HL-60/S4 treated with retinoic acid at 250 ng/mL for 4 days and 3 days (cell line): ENCODE data around the gene ARMC9.
"Not testable (repeated sequence)": the region's sequence is repeated elsewhere in the genome, so short reads cannot be mapped to it uniquely, and the experiment has no call there.

ENCODE experiments used
- in situ Hi-C: fragments of 300-500 bp; cut with MboI; formaldehyde crosslinking; loops from 2 replicates; pipeline ENCODE4 v1.7.0; 2022; ENCODE audit warnings: low sequenced_read_pairs

Gene ARMC9

GRCh38 chr2:231334179-231334930 is 135.9 kb downstream of the ARMC9 start:
- in situ Hi-C loops, result no loop called here

DNA sequence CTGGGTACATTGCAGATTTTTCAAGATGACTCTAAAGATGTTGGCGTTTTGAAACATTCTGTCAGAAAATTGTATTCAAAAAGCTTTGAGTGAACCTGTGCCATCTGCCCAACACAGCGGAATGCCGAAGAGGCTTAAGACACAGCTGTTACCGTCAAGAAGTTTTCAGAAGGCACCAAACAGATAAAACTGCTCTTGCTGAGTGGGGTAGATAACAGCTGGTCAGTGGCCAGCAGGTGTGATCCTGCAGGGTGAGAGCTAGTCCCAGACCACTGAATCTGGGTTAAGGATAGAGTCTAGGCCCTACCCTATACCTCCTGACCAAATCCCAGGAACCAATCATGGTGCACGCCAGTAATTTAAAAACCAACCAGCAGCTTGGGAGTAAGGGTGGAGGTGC is 136.6 kb downstream of the ARMC9 start:
- in situ Hi-C loops, result no loop called here

GRCh38 chr2:231335591-231335990 is 137.2 kb downstream of the ARMC9 start:
- in situ Hi-C loops, result no loop called here

- in situ Hi-C loops, result no loop called here
These were observed 137.8 kb downstream of the ARMC9 start for GRCh38 chr2:231336236-231336635.

GRCh38 chr2:231336700-231337099 is 138.3 kb downstream of the ARMC9 start:
- in situ Hi-C loops, result no loop called here

DNA sequence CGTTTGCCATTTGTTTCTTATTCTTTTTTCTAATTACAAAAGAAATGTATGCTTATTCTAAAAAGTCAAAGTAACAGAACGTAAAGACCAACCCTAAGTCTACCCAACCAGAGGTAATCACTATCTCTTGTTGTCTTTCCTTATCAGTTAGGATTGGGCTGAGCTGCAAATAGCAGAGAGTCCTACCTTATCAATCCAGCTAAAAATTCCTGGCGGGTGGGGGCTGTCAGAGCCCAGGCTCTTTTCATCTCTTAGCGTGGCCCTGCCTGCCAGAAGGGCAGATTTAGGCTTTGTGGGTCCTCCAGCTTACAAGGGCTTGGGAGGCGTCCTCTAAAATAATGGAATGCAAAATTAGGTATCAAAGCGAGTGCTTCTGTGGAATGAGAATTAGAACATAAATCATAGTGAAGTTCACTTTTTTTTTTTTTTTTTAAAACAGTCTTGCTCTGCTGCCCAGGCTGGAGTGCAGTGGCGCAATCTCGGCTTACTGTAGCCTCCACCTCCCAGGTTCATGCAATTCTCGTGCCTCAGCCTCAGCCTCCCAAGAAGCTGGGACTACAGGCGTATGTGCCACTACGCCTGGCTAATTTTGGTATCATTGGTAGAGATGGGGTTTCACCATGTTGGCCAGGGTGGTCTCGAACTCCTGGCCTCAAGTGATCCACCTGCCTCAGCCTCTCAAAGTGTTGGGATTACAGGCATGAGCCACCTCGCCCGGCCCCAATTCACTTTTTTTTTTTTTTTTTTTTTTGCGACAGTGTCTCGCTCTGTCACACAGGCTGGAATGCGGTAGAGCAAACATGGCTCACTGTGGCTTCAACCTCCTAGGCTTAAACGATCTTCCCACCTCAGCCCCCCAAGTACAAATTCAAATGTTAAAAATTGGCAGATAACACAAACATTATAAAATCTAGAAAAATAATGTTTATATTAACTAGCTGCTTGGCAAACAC is 139.7 kb downstream of the ARMC9 start:
- in situ Hi-C loops, result no loop called here

DNA sequence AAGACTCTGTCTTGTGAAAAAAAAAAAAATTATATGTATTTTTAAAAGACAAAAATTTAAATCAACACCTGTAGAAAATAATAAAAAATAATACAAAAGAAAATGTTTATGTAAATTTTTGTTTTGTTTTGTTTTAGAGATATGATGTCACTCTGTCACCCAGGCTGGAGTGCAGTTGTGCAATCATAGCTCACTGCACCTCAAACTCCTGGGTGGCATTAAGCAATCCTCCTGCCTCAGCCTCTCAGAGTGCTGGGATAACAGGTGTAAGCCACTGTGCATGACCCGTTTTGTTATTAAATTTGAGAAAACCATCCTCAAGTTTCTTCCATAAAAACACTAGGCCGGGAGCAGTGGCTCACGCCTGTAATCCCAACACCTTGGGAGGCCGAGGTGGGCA is 140.9 kb downstream of the ARMC9 start:
- in situ Hi-C loops, result no loop called here

- in situ Hi-C loops, result no loop called here
These were observed 142.7 kb downstream of the ARMC9 start for GRCh38 chr2:231341100-231341499.

DNA sequence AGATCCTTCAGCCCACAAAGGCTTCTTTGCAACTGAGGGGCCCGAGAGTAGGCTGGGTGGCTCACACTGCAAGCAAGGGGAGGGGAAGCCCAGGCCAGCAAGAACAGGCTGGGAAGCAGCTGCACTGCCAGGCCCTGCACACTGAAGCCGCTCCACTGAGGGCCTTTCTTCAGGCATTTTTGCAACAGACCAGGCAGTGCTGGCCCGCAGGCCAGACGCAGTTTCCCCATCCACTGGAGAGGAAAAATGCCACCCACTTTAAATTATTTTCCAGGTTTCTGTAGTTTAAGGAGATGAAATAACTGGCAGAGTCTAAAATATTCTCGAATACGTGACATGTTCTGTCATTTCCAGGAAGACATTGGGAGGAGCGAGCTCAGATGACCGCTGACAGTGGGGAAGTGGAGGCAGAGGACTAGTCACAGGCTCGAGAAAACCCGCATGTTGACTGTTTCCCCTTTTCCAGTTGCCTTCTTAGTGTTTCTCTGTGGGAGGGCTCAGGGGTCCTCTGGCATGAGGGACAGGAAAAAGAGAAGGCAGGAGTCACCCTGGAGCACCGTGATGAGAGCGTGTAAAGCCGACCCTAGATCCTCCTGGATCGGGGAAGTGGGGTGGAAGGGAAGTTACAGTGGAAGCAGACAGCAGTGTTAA is 143.8 kb downstream of the ARMC9 start:
- in situ Hi-C loops, result no loop called here

DNA sequence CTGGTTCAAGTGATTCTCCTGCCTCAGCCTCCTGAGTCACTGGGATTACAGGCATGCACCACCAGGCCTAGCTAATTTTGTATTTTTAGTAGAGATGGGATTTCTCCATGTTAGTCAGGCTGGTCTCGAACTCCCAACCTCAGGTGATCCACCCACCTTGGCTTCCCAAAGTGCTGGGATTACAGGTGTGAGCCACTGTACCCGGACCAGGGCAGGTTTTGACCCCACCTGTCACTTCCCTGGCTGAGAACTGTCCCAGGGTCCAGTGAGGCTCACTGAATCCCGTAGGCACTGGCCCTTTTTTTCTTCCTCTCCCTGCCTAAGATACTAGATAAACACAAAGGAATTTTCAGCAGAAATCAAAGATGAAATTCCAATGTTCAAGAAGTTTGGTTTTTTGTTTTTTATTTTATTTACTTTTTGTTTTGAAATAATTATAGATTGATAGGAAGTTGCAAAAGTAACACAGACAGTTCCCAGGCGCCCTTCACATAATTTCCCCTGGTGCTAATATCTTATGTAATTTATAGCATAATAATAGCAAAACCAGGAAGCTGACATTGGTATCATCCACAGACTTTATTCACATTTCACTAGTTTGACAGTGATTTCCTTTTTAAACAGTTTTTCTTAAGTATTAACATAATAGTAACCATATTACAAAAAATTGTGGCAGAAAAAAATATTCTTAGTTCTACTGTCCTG is 144.7 kb downstream of the ARMC9 start:
- in situ Hi-C loops, result no loop called here

DNA sequence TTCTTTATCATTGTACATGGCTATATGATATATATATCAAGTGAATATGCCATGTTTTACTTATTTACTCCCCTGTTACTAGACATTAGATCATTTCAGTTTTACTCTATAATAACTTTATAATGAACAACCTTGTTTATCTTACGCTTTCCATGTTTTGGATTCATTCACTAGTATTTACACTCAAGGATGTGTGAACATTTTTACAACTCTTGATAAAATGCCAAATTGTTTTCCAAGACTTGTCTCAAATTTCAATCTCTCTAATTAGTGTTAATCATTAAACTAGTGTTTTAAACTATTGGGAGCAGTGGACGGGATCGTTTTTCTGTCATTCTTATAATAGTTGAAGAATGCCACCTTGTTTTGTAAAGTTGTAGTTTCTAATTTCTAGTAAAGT is 145.6 kb downstream of the ARMC9 start:
- in situ Hi-C loops, result no loop called here

GRCh38 chr2:231344851-231345250 is 146.4 kb downstream of the ARMC9 start:
- in situ Hi-C loops, result no loop called here

DNA sequence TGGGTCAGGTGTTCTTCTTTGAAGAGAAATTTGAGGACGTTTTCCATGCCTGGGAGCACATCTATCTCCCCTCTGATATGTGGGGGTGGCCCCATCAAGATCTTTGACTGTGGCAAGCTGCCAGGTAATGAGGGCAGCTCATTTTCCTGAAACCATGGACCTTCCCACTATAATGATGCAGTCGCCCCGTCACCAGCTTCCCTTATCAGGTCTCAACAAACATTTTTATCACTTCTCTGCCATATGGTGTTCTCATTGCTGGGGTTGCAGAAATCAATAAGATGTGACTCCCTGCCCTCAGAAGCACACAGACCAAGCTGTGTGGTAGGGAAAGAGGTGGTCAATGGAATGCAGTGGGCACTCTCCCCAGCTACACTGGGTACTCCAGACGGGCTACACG is 148.7 kb downstream of the ARMC9 start:
- in situ Hi-C loops, result no loop called here

GRCh38 chr2:231347638-231348037 is 149.2 kb downstream of the ARMC9 start:
- in situ Hi-C loops, result no loop called here

DNA sequence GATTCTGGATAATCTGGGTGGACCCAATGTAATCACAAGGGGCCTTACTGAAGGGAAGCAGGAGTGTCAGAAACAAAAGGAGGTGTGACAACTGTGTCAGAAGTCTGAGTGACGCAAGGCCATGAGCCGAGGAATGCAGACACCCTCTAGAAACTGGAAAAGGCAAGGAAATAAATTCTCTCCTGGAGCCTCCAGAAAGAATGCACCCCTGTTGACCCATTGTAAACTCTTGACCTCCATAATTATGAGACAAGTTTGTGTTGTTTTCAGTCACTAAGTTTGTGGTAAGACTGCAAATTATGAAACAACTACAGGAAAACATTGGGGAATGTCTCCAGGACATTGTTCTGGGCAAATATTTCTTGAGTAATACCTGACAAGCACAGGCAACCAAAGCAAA is 149.7 kb downstream of the ARMC9 start:
- in situ Hi-C loops, result no loop called here

GRCh38 chr2:231348704-231349373 is 150.4 kb downstream of the ARMC9 start:
- in situ Hi-C loops, result no loop called here

DNA sequence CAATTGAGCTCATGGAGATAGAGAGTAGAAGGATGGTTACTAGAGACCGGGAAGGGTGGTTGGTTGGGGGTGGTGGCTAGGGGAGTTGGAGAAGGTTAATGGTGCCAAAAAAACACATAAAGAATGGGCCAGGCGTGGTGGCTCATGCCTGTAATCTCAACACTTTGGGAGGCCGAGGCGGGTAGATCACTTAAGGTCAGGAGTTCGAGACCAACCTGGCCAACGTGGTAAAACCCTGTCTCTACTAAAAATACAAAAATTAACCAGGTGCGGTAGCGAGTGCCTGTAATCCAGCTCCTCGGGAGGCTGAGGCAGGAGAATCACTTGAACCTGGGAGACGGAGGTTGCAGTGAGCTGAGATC is 150.9 kb downstream of the ARMC9 start:
- in situ Hi-C loops, result not testable (repeated sequence)

DNA sequence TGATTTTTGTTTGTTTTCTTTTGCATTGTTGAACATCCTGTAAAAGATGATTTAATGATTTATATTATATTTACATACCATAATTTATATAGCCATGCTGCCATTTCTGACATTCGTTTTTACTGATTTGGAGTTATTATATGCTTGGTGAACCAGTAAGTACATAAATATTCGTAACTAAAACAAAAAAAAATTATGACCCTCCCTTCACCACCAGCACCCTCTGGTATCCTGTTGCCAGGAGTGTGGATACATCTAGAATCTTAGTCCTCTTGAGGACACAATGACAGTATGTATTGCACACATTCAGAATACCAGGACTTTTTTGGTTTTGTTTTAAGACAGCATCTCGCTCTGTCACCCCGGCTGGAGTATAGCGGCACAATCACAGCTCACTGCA is 153.2 kb downstream of the ARMC9 start:
- in situ Hi-C loops, result no loop called here

DNA sequence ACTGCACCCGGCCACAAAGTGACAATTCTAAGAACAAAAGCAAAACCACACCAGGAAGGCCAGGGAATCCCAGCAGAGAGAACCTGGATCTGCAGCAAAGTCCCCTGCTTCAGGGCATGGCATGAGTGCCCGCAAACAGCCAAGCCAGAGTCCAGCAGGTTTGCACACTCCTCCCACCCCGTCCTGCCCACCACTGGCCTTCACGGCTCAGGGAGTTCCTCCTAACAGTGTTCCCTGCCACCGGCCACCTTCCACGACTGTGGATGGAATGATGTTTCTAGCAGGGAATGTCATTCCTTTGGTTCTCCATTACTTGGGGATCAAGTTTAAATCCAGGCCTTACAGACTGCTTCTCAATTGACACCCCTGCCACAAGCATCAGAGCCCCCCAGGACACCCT is 155.0 kb downstream of the ARMC9 start:
- in situ Hi-C loops, result no loop called here
